Measurements from ENCODE around the gene ADAMTS14.

ADAMTS14 gene

GRCh38 chr10:70803775-70804420, 131.6 kb downstream of the ADAMTS14 start:
- CTCF ChIA-PET, result no interaction called here

GRCh38 chr10:70804421-70804808, 132.1 kb downstream of the ADAMTS14 start:
- ChIA-PET POLR2A (no interaction called here), CTCF (no interaction called here)
- TF ChIP-seq ARNT (IDR thresholded peaks at IDR 0.05), result no peak
- TF ChIP-seq CTBP1 (IDR thresholded peaks at IDR 0.05; ENCODE audit: borderline replicate concordance), result no peak
- TF ChIP-seq NFRKB (IDR thresholded peaks at IDR 0.05), result no peak
- TF ChIP-seq FOXA1 (IDR thresholded peaks at IDR 0.05), result no peak
- no peak for TF ChIP-seq ELF4 (IDR thresholded peaks at IDR 0.05)
- no peak for TF ChIP-seq SP1 (IDR thresholded peaks at IDR 0.05)
- TF ChIP-seq SUZ12 (IDR thresholded peaks at IDR 0.05), result no peak
- no peak for TF ChIP-seq L3MBTL2 (conservative IDR thresholded peaks at IDR 0.05)
- DNase-seq (ENCODE audit: extremely low spot score), result no peak

More at GRCh38 chr10:70803775-70804420, 131.6 kb downstream of the ADAMTS14 start:
- POLR2A ChIA-PET, result no interaction called here
- DNase-seq (ENCODE audit: extremely low spot score), result no peak
- TF ChIP-seq NFRKB (IDR thresholded peaks at IDR 0.05) (no peak), ZNF384 (IDR thresholded peaks at IDR 0.05) (no peak), CTBP1 (IDR thresholded peaks at IDR 0.05; ENCODE audit: borderline replicate concordance) (no peak), ARNT (IDR thresholded peaks at IDR 0.05) (no peak), LEF1 (IDR thresholded peaks at IDR 0.05; ENCODE audit: borderline replicate concordance) (no peak), SUZ12 (IDR thresholded peaks at IDR 0.05) (no peak), PKNOX1 (IDR thresholded peaks at IDR 0.05) (no peak), L3MBTL2 (conservative IDR thresholded peaks at IDR 0.05) (no peak), TARDBP (IDR thresholded peaks at IDR 0.05) (no peak), HDGF (IDR thresholded peaks at IDR 0.05; ENCODE audit: borderline replicate concordance) (no peak), FOXA1 (IDR thresholded peaks at IDR 0.05) (no peak), BHLHE40 (IDR thresholded peaks at IDR 0.05; ENCODE audit: borderline replicate concordance) (no peak), ELF4 (IDR thresholded peaks at IDR 0.05) (no peak), SP1 (IDR thresholded peaks at IDR 0.05) (no peak), FOXM1 (IDR thresholded peaks at IDR 0.05; ENCODE audit: borderline replicate concordance) (no peak), FOXK2 (IDR thresholded peaks at IDR 0.05) (no peak)

GRCh38 chr10:70805619-70806215, 133.4 kb downstream of the ADAMTS14 start:
- DNase-seq (ENCODE audit: extremely low spot score), result no peak
- ChIA-PET CTCF (no interaction called here), POLR2A (no interaction called here)
- TF ChIP-seq L3MBTL2 (conservative IDR thresholded peaks at IDR 0.05) (0 out of 2 replicates have a peak, but pooled peaks have one; percentile 13), ARNT (IDR thresholded peaks at IDR 0.05) (no peak)

GRCh38 chr10:70806841-70807240, 134.5 kb downstream of the ADAMTS14 start:
- ChIA-PET POLR2A (no interaction called here), CTCF (no interaction called here)

GRCh38 chr10:70807556-70807955, 135.2 kb downstream of the ADAMTS14 start:
- no peak for DNase-seq (ENCODE audit: extremely low spot score)
- CTCF ChIA-PET, result no interaction called here
- POLR2A ChIA-PET, result no interaction called here
- TF ChIP-seq ARNT (IDR thresholded peaks at IDR 0.05) (no peak), L3MBTL2 (conservative IDR thresholded peaks at IDR 0.05) (no peak), TARDBP (IDR thresholded peaks at IDR 0.05) (no peak), ZNF384 (IDR thresholded peaks at IDR 0.05) (no peak), PKNOX1 (IDR thresholded peaks at IDR 0.05) (no peak), BHLHE40 (IDR thresholded peaks at IDR 0.05; ENCODE audit: borderline replicate concordance) (no peak), FOXA1 (IDR thresholded peaks at IDR 0.05) (no peak), SP1 (IDR thresholded peaks at IDR 0.05) (no peak), CTBP1 (IDR thresholded peaks at IDR 0.05; ENCODE audit: borderline replicate concordance) (no peak), HDGF (IDR thresholded peaks at IDR 0.05; ENCODE audit: borderline replicate concordance) (no peak), FOXM1 (IDR thresholded peaks at IDR 0.05; ENCODE audit: borderline replicate concordance) (no peak), ELF4 (IDR thresholded peaks at IDR 0.05) (no peak), NFRKB (IDR thresholded peaks at IDR 0.05) (no peak), FOXK2 (IDR thresholded peaks at IDR 0.05) (no peak)

More at GRCh38 chr10:70806841-70807240, 134.5 kb downstream of the ADAMTS14 start:
- no peak for TF ChIP-seq HDGF (IDR thresholded peaks at IDR 0.05; ENCODE audit: borderline replicate concordance)
- TF ChIP-seq ZNF384 (IDR thresholded peaks at IDR 0.05), result no peak
- TF ChIP-seq SP1 (IDR thresholded peaks at IDR 0.05), result no peak
- TF ChIP-seq LEF1 (IDR thresholded peaks at IDR 0.05; ENCODE audit: borderline replicate concordance), result no peak
- TF ChIP-seq ARNT (IDR thresholded peaks at IDR 0.05), result no peak
- no peak for TF ChIP-seq FOXM1 (IDR thresholded peaks at IDR 0.05; ENCODE audit: borderline replicate concordance)
- no peak for TF ChIP-seq FOXK2 (IDR thresholded peaks at IDR 0.05)
- no peak for TF ChIP-seq L3MBTL2 (conservative IDR thresholded peaks at IDR 0.05)
- no peak for TF ChIP-seq NFRKB (IDR thresholded peaks at IDR 0.05)
- TF ChIP-seq PKNOX1 (IDR thresholded peaks at IDR 0.05), result no peak
- no peak for TF ChIP-seq BHLHE40 (IDR thresholded peaks at IDR 0.05; ENCODE audit: borderline replicate concordance)
- TF ChIP-seq FOXA1 (IDR thresholded peaks at IDR 0.05), result no peak
- TF ChIP-seq TARDBP (IDR thresholded peaks at IDR 0.05), result no peak
- DNase-seq (ENCODE audit: extremely low spot score), result no peak

- TF ChIP-seq HDGF (IDR thresholded peaks at IDR 0.05; ENCODE audit: borderline replicate concordance), result no peak
- TF ChIP-seq L3MBTL2 (conservative IDR thresholded peaks at IDR 0.05), result no peak
- TF ChIP-seq CTBP1 (IDR thresholded peaks at IDR 0.05; ENCODE audit: borderline replicate concordance), result no peak
- TF ChIP-seq ZNF384 (IDR thresholded peaks at IDR 0.05), result no peak
- TF ChIP-seq NFRKB (IDR thresholded peaks at IDR 0.05), result no peak
- TF ChIP-seq SUZ12 (IDR thresholded peaks at IDR 0.05), result no peak
- DNase-seq (ENCODE audit: extremely low spot score), result no peak
- POLR2A ChIA-PET, result interaction anchor here (0.8 kb wide), 1 partner anchor 428 kb away, joined by 3 read pairs; no protein-coding TSS in a partner anchor
Measured at GRCh38 chr10:70809011-70809611, 136.8 kb downstream of the ADAMTS14 start.

More at GRCh38 chr10:70809011-70809611, 136.8 kb downstream of the ADAMTS14 start:
- CTCF ChIA-PET, result no interaction called here

All from HEK293T (cell line).